IPS-18c (cell line): ENCODE results near the gene SBK1.
"Not testable (repeated sequence)": the region's sequence is repeated elsewhere in the genome, so short reads cannot be mapped to it uniquely, and the experiment has no call there.

Experiments
- H3K4me3 ChIP-seq: 2 replicates; pipeline ENCODE4 v1.7.0; 2013; ENCODE audit warnings: low read depth, mild to moderate bottlenecking, low read length, moderate library complexity; ENCODE audit not compliant: insufficient read depth
- H3K9me3 ChIP-seq: one replicate; pipeline ENCODE4 v1.6.1; 2013; ENCODE audit warnings: mild to moderate bottlenecking, low read length, moderate library complexity; ENCODE audit not compliant: control insufficient read depth, insufficient read depth

SBK1 gene

GRCh38 chr16:28364268-28365173 lies 72.2 kb downstream of the SBK1 start:
- not testable (repeated sequence) for H3K9me3 ChIP-seq, H3K4me3 ChIP-seq

- H3K9me3 ChIP-seq, result not testable (repeated sequence)
These were observed 75.6 kb downstream of the SBK1 start for GRCh38 chr16:28367926-28368325.

More at GRCh38 chr16:28367926-28368325, 75.6 kb downstream of the SBK1 start:
- H3K4me3 ChIP-seq, result not testable (repeated sequence)
